Colon (tissue), 2 donors: Measurements from ENCODE around the gene TMEM178A.

Experiments used
- FAIRE-seq: peaks from 2 replicates; lab custom pipeline; 2012; peaks lifted over from hg19 to GRCh38; lab: Jason Lieb, UNC
- donor health status: control.
- donor health status: control.

TMEM178A gene

DNA sequence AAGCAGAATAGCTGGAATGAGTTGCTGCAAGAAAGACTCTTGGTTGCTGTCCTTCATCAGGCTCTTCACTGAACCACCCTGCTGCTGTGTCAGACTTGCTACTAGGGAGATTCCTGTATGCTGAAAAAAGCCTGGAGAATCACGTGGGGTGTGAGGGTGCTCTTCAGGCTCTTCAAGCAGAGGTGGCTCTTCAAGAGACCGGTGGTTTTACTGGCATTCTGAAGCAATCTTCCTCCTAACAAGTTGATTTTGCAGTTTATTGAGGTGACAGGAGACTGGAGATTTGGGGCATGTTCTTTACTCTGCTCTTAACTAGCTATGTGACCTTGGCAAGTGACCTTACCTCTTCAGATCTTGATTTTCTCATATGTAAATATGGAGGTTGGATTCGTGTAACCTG lies 14.1 kb downstream of the TMEM178A start:
- no peak for FAIRE-seq

DNA sequence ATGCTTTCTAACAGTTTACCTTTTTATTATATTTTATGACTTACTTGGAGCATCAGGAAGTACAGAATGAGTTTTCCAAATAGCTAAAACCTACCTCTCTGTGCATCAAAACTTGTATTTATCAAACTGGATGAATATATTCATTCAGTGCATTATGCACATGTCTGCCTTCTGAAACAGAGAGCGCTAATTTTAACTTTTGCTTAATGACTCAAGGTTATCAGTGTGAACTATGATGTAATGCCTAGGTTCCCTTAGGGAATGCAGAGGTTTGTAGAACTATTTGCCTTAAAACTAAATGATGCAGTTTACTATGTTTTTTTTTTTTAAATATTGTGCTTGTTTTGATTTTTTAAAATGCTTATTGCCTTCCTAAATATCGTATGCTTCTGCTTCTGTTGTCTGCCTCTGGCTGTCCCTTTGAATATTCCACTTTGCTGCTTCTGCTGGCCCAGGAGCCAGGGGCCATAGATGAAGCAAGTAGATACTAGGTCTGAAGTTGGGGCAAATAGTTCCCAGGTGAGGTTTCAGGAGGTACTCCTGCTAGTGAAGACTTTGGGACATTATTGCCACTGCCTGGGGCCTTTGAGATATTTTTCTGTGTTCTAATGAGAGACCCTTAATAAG lies 16.5 kb downstream of the TMEM178A start:
- no peak for FAIRE-seq

DNA sequence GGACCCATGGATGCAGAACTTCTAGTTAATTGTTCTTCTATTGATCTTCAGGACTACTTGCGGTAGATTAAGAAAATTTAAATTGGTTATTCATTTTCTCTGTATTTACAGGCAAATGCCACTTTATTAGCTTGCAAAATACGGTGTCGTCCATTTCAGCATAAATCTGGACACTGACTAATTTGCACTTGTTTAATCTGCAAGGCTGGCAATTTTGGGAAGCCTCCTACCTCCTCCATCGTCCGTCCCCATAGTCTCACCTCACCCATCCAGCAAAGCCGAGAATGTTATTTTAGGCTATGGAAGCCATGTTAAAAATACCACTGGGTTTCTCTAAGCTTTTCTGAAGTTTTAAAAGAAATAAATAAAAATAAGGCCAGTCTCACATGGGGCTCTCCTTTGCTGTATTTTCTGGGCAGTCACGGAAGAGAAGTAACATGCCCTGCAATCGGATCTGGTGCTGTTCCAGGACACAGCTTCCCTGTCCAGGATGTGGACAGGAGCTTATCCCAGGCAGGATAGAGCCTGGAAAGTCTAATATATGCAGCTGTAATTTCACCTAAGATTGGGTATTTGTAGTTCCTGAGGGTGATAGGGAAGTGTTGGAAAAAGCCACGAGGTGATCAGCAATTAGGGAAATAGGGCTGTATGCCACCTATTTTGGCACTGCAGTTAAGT lies 17.4 kb downstream of the TMEM178A start:
- FAIRE-seq, result no peak

DNA sequence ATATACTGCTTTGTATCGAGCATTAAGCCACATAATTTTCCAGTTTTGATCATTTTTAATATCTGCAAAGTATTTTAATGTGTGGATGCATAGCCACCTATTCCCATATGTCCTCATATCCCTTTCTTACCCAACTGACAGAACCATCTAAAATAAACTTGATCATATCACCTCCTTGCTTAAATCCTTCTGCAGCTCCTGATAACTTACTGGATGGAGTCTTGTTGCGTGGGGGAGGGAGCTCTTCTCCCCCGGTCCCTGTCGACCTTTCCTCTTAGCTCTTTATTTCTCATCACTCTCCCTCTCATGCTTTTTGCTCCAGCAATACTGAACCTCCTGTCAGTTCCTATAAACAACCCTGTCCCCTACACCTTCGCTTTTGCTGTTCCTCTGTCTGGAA lies 18.7 kb downstream of the TMEM178A start:
- FAIRE-seq, result no peak

DNA sequence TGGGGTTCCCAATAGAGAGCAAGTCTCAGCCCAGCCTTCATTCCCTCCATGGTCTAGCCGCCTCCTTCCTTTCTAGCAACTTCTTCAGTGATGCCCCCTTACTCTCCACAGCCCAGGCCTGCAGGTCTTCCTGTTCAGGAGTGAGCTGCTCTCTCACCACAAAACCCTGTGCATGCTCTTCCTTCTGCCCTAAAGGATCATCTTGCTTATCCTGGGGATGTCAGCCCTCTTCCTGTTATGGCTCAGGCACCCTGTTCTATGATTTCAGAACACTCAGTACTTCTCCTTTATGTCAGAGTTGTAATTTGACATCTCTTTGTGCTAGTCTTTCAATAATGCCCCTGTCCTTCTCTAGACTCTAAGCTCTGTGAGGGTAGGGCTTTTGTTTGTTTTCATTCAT lies 19.4 kb downstream of the TMEM178A start:
- FAIRE-seq, result no peak

DNA sequence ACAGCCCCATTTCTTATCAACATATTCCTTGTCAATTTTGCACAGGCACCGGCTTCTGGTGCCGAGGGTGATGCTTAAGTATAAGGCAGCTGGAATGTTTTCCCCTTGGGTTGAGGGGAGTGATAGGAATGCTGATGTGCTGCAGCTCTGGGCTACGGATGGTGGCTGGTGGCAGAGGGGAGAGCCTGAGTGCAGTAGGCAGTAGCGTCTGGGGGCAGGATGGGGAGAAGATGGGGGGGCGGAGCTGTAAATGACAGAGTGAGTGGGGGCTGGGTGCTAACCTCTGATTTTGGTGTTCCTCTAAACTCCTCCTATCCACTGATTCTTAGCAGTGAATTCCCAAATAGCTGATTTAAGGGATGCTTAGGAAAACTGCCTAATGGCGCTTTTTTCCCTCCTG lies 20.7 kb downstream of the TMEM178A start:
- FAIRE-seq, result no peak

DNA sequence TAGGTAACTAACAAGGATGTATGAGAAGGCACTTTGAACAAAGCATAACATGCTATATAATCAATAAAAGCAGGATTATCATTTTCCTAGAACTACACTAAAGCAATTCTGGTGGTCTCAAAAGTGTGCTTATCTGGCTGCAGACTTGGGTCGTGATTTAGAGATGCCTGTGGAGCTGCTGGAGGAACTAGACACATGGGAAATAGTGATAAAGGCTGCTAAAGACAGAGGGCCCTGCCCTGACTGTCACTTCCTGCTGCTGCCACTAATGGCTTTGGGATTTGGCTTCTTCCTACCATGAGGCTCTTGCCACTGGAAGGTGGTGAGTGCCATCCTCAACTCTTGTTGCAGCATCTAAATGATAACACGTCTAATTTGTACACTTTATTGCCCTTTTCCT lies 22.5 kb downstream of the TMEM178A start:
- FAIRE-seq, result no peak

DNA sequence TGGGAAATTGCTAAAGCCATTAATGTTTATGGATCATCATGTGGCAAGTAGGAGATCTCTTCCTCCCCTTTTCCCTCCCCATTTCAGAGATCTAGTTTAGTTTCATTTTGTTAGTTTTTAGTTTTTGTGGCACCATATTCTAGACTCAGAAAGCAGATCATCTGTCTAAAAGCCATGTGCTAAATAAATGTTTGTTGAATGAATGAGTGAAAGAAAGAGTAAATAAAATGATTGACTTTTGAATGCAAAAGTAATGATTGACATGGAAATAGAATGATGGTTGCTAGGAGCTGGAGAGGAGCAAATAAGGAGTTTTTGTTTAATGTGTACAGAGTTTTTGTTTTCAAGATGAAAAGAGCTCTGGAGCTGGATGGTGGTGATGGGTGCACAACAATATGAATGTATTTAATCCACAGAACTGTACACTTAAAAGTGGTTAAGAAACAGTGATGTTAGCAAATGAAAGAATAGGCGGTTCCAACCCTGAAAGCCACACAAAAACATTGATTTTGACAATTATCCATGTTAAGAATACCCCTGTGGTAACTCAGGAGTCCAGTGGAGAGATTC lies 23.6 kb downstream of the TMEM178A start:
- FAIRE-seq, result no peak

DNA sequence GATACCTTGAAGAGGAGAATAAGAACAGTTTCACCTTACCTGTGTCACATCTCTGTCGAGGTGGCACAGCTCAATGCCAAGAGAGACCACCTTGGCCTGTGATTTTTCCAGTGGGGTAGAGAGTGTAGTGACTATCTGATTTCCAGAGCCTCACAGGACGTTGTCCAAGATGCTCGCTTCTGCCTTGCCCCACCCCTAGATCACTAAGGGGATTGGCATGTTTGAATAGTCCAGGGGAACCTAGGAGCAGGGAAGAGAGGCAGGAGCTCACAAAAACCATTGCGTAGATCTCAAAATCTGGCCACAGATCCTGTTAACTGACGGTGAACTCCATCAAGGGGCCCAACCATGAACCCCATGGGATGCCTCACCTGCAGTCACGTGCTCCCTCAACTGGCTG lies 24.2 kb downstream of the TMEM178A start:
- no peak for FAIRE-seq

DNA sequence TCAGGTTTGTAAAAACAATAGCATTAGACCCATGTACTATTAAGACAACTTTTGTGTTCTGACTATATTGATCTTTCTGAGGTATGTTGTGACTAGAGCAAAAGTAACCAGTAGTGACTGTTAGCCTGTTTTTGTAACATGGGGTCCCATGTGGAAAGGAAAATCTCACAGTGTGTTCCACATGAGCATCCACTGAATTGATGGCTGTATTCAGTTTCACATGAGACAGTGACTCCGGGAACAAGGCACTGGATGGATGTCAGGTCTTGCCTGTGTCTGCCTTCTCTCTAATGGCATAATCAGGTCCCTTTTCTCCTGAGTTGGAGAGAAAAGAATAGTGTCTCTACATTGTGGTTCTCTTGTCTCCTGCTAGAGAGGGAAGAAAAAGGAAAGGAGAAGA lies 27.5 kb downstream of the TMEM178A start:
- no peak for FAIRE-seq

DNA sequence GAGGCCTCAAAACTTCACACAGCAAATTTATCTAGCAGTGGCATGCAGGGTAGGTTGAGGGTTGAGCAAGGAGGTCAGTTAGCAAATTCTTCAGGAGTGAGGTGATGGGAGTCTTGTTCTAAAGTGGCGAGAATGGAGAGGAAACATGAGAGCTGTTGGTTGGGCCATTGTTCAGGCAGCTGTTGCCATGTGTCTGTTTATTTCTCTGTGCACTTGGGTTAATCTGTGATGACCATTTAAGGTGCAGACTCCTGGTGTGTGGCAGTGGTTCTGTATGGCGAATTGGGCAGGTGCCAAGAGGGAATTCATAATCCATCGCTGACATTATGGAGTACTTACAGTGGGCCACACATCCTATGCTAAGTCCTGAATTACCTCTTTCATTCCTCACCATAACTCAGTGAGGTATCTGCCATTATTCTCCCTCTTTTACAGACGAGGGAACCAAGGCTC lies 30.4 kb downstream of the TMEM178A start:
- no peak for FAIRE-seq

DNA sequence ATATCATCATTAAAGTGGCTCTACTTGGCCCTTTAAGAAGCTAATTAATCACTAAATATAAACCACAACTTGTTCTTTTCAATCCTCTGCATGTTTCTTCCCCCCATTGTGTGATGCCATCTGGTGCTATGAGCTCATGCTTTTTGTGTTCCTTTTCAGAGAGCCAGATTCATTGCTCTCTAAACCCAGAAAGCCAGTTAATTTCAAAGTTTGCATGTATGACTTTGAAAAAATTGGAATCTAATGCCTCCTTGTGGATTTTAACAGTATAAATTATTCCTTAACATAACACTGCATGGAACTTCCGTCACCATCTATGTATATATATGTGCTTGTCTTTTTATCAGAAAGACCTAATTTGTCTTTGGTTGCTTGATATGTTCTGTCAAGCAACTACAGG lies 31.1 kb downstream of the TMEM178A start:
- FAIRE-seq, result no peak

DNA sequence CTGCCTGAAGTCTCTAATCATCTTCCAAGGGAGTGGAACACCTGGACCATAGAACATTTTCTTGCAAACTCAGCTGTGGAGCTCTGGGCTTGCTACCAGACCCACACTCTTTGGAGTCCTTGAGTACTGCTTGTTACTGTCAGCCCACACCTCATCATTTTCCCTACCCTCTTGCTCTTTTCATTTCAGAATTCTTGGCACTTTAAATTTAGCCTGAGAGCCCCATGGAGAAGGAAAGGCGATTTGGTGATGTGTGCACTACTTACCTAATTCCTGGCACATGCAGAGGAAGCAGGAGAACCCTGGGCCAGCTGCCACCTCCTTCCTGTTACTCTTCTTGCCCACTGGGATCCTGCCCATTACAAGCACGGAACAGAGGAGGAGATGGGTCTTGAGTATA lies 31.7 kb downstream of the TMEM178A start:
- FAIRE-seq, result no peak

DNA sequence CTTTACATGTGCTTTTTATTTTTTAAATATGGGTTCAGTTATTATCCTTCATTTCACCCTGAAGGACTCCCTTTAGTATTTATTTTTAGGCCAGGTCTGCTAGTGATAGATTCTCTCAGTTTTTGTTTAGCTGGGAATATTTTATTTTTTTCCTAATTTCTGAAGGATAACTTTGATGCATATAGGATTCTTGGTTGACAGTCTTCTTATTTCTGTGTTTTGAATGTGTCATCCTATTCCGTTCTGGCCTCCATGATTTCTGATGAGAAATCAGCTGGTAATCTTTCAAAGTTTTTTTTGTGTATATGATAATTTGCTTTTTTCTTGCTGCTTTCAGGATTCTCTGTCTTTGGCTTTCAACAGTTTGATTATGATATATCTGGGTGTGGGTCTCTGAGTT lies 35.4 kb downstream of the TMEM178A start:
- no peak for FAIRE-seq

DNA sequence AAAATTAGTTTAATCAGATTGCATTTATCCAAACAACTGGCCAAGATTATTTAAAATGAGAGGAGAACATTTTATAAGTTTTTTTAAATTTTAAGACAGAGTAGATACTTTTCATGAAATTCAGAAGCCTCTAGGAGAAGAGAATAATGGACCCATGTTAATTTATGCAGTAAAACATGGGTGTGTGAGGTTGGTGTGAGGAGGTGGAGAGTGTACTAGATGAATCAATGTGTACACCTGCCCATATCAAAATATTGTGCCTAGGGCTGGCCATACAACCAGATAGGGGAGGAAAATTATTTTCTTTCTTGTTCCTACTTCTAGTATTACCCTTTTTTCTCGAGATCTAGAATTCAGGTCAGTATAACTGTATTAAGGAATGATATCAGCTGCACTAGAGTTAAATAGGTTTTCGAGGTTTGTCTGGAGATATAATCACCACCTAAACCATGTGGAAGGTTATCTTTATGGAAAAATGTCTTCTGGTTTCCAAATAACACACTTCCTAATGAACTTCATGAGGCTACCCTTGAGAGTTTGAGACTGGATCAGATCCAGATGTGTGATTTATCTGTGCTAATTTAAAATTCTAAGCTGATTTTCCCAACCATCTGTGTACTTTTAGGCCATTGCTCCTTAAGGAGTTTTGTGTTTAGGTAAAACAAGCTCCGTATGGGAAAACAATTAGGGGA lies 37.6 kb downstream of the TMEM178A start:
- FAIRE-seq, result no peak

DNA sequence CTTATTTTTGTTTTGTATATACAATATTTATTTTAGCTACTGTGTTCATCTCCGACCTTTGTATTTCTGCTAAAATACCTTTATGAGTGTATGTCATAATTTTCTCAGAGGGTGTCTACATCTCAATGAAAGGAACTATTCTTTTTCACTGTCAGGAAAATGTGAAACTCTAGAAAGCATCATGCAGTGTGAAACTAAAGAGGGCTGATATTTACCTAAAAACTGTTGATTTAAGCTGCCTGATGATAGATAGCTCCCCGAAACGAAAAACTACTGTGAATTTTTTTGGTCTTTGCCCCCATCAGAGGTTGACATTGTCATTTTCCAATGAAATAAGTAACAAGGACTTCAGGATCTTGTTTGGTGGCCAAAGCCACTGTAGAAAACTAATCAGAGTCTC lies 38.8 kb downstream of the TMEM178A start:
- no peak for FAIRE-seq

DNA sequence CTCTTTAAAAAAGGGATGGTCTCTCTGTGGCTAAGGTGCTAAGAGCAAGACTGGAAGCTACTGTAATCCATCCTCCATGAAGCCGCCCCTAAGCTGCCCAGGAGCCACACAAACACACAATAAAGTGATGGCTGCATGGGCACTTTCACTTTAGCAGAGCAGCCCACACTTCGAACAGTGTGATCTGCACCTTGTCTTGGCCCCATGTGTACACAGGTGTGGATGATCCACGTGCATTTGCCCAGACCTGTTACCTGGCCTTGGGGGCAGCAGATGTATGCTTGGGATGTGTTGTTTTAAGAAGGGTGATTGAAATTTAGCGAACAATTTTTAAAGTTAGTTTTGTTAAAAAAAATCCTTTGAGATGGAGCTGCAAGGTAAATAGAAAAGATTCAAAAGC lies 39.9 kb downstream of the TMEM178A start:
- FAIRE-seq, result no peak

DNA sequence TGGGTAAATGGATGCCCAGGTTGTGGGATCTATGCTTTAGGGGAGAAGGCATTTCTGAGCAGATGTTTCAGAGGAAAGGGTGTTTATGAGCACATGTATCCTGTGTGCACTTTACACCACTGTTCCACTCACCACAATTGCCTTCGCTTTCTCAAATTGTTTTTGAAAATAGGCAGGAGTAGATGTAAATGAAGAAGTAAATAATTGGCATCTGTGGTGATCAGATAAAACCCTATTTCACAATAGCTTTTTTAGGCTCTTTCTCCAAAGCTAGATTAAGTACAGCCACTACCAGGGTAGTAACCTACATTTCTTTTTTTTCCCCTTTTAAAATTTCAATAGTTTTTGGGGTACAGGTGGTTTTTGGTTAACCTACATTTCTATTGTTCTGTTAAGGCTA lies 40.6 kb downstream of the TMEM178A start:
- FAIRE-seq, result no peak

DNA sequence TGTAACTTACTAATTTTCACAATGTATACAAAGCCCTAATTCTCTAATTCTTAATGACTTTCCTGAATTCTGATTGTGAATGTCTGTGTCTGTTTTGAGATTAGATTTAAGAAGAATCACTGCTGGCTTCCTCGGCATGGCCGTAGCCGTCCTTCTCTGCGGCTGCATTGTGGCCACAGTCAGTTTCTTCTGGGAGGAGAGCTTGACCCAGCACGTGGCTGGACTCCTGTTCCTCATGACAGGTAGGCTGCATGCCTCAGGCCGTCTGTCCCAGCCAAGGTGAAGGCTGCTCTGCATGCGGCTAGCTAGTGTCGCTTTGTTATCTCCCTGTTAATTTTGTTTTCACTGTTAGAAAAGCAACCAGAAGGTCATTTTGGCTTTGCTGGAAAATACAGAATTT lies 41.2 kb downstream of the TMEM178A start:
- FAIRE-seq, result no peak

DNA sequence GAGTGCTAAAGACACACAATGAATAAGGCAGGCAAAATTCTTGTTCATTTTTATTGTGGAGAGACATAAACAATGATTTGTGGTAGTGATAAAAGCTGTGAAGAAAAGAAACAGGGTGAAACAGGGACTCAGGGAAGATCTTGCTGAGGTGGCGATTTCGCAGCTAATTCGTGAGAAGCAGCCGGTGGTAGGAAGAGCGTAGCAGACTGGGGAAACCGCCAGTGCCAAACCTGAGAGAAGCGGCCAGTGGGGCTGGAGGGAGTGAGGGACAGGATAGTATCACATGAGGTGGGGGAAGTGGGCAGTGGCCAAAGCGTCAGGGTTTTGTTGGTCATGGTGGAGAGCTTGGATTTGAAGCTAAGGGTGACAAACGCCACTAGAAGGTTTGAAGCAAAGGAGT lies 42.3 kb downstream of the TMEM178A start:
- no peak for FAIRE-seq

DNA sequence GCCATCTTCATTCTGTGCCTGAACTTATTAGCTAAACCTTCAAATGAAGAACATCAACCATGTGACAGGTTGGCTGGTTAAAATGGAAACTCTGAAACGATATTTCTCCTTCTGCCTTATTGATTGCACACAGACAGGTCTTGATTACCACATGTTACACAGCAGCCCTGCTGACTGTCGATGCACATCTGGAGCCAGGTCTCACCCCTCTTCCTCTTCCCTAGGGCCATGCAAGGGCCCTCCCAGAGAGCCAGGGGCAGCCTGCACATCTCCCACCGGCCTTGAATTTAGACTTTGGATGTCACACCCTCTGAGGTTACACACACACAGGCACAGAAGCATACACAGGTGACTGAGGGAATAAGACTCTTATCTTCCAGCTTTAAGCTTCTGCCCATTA lies 45.1 kb downstream of the TMEM178A start:
- FAIRE-seq, result no peak

DNA sequence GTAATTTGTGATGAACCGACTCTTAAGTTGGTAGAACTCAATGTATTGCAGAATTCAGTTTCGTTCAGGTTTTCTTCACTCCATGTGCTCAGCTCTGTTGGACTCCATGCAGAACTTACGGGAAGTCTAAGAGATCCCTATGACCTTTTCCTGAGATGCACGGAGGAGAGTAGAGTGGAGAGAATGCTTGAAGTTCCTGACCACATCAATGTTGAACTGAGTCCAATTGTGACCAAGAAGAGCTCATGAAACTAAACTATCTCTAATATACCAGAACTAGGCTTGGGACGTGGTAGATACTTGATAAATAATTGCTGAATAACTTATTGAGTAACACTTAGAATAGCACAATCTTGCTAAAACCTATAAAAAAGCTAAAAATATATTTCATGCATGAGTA lies 47.2 kb downstream of the TMEM178A start:
- FAIRE-seq, result no peak

DNA sequence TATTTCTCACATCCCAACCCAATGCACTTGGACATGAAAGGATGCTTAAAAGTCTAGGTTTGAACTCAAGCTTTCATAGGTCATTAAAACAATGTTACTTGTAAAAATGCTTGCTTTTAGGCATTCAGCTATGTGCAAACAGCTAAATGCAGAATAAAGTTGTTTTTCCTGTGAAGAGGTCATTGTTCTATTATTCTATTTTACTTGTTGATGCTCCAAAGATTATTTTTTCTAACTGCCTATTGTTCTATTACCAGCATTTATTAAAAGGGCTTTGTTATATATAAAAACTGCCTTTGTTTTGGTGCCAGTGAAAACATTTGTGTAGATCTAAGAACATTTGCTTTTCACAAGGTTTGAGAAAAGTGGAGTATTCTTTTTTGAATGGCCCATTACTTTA lies 49.4 kb downstream of the TMEM178A start:
- FAIRE-seq, result no peak
